Raji (cell line): ENCODE results near the gene EFS.

Source experiments
- POLR2A ChIP-seq: IDR thresholded peaks from 2 replicates; pipeline ENCODE4 v1.6.1; 2011; ENCODE audit warnings: low read depth, low read length, control low read depth; ENCODE audit not compliant: insufficient read depth

The EFS gene

DNA sequence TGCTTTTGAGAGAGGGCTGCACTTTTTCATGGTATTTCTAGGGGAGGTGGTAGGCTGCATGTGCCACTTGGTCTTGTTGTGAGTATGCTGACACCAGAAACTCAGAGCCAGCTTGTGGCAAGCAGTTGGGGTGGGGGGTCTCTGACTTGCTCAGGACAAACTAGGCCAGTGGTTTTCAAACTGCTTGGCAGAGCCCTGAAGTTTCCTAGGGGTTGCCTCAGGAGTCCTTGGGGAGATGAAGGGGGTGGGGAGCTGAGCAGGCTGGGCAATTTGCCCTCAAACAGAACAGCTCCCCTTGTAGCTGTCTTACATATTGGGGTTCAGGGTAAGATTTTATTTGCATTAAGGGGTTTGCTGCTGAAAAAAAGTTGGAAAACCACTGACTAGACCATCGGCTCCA, 54.4 kb downstream of the EFS start:
- TF ChIP-seq POLR2A = no peak

DNA sequence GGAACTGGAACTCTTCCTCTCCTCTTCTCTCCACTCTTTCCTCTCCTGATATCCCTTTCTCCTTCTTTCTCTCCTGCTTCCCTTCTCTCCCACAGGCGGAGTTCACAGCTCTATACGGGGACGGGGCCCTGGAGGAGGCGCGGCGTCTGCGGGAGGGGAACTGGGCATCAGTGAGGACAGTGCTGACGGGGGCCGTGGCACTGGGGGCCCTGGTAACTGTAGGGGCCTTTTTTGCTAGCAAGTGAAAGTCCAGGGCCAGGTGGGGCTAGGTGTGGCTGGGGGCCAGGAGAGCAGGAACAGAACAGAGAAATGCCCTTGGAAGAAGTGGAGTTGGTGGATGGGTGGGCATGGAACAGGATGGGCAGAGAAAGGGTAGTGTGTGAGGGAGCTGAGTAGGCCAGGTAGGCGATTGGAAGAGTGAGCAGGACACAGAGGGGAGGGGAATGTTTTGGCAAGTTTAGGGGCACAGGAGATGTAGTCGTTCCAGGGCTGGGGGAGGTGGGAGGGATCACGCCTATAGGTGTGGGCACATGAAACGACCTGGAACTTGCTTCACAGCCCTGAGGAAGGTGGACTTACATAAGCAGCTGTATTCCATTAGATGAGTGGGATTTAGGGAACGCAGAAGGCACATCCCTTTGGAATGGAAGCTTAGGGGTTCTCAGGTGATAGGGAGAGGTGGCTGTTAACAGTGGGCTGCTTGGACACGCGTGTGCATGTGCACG, 56.1 kb downstream of the EFS start:
- no peak for TF ChIP-seq POLR2A

- TF ChIP-seq POLR2A = no peak
These were observed 57.0 kb downstream of the EFS start for GRCh38 chr14:23307687-23308644.

GRCh38 chr14:23307146-23307530, 57.8 kb downstream of the EFS start:
- no peak for TF ChIP-seq POLR2A

GRCh38 chr14:23306412-23307145, 58.4 kb downstream of the EFS start, which contains the start of gene BCL2L2:
BCL2L2 (plus strand) TSS chr14:23306833; CDS start chr14:23307768, 935 bp downstream.
- TF ChIP-seq POLR2A = peak; percentile 84
